Body of pancreas (tissue), 4 donors: Measurements from ENCODE around the gene KCNQ5. TPM values are rescaled to one million over a fixed set of nuclear protein-coding genes. Genes with fewer than 3 reads are reported as not detected.

Source experiments
- ATAC-seq: fragments of 150-250 bp; one replicate; pipeline ENCODE4 v1.9.1; 2016
- DNase-seq, 4 donors: peaks; one replicate each; pipeline ENCODE4 v3.0.0-alpha.2; 2019
- H3K27ac ChIP-seq, 4 donors: fragments of 200-600 bp; sonication (generic); 1 replicate in 3 of 4; 2 replicates in 1 of 4; pipeline versions ENCODE4 v1.5.1 to v1.6.1; 2016 to 2019; ENCODE audit warnings: mild to moderate bottlenecking in 1 of 4, mixed read lengths in 1 of 4, moderate library complexity in 1 of 4
- H3K27me3 ChIP-seq, 2 donors: fragments of 200-600 bp; sonication (generic); one replicate each; pipeline ENCODE4 v1.6.0; 2016; ENCODE audit warnings: mild to moderate bottlenecking in 1 of 2
- H3K36me3 ChIP-seq, 2 donors: fragments of 200-600 bp; sonication (generic); replicated peaks in 1 of 2; 2 replicates each; pipeline ENCODE4 v1.5.1; 2016; ENCODE audit warnings: low read depth in 2 of 2; ENCODE audit not compliant: insufficient read depth in 1 of 2
- H3K4me1 ChIP-seq: fragments of 200-600 bp; sonication (generic); one replicate; pipeline ENCODE4 v1.6.0; 2016
- H3K4me3 ChIP-seq, 2 donors: fragments of 200-600 bp; sonication (generic); 1 replicate in 1 of 2; 2 replicates in 1 of 2; pipeline ENCODE4 v1.5.1; 2016 to 2019
- H3K9me3 ChIP-seq, 3 donors: fragments of 200-600 bp; sonication (generic); 1 replicate in 2 of 3; 2 replicates in 1 of 3; pipeline ENCODE4 v1.5.1; 2016
- CTCF ChIP-seq, 7 experiments: fragments of 450-650 bp in 4 of 7; fragments of 200-600 bp in 3 of 7; sonication (generic) in 3 of 7; IDR thresholded peaks; one replicate each; pipeline ENCODE4 v1.5.1; 2016 to 2019; ENCODE audit warnings: antibody characterized with exemption in 7 of 7
- POLR2A ChIP-seq, 3 donors: fragments of 450-650 bp; IDR thresholded peaks; one replicate each; pipeline ENCODE4 v1.6.1; 2016; ENCODE audit warnings: antibody characterized with exemption in 3 of 3, mild to moderate bottlenecking in 2 of 3
- WGBS, 2 donors: methylation state at CpG; one replicate each; pipeline ENCODE4 v1.1.5; 2017; 5-methylcytosine and 5-hydroxymethylcytosine counted together
- intact Hi-C: fragments of 100-400 bp; cut with DNase I; formaldehyde crosslinking; loops from one replicate; pipeline ENCODE4 v1.15.1; 2023
- total RNA-seq, 2 donors: library from RNA; depleted of rRNA; stranded (reverse); fragments of >200 nt; gene quantifications; one replicate each; pipeline ENCODE4 v1.1.0, GENCODE V29; 2016

Gene KCNQ5
- total RNA-seq, 2 donors from 2014 or later: 1.0 to 1.6 TPM

DNA sequence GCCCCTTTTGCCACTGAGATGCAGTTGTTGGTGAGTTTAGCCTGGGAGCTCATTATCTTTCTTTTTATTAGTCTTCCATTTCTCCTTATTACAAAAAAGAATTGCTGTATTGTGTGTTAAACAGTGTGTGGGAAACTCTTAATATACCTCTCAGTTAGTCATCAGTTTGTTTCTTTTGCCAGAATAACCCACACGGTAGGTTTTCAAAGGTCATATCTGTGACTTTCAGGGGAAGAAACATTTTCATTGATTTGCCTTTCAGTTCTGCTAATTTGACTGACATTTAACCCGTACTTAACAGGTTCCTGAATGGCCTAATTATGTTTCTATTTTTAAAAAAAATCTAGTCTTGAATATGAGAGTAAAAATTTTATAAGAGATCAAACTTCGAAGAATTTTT lies 458.1 kb downstream of the KCNQ5 start:
- Histone ChIP-seq H3K36me3 (no peaks in the 10 kb centered on the region), H3K9me3 (no peaks in the 10 kb centered on the region), H3K27me3 (no peaks in the 10 kb centered on the region), H3K4me1 (no peaks in the 10 kb centered on the region), H3K27ac (no peak overlapping the region), H3K4me3 (no peak overlapping the region)
- 28 to 30% methylated on average over 3 of the region's 3 CpGs for WGBS, 2 donors
- intact Hi-C loops: no loop called here
- no peak for ATAC-seq
- no peak for DNase-seq
- TF ChIP-seq CTCF (IDR thresholded peaks at IDR 0.05) (no peak), POLR2A (IDR thresholded peaks at IDR 0.05) (no peak)

DNA sequence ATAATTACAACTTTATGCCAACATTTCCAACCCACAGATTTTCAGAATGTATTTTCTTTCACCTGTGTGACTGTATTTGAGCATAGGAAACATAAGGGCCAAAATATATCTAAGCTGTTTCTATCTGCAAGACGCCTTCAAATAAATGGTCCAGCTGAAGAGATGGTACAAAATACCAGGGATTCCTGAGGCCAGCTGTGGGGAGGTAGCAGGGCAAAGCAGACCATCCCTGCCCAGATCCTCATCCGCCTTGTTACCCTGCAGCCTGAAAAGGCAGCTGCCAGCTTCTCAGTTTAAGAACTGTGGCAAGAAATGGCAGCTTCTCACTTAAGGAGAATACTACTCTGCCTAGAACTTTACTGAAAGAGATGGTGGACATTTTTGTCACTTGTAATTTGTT lies 460.1 kb downstream of the KCNQ5 start:
- Histone ChIP-seq H3K27me3 (no peaks in the 10 kb centered on the region), H3K9me3 (no peaks in the 10 kb centered on the region), H3K4me3 (no peak overlapping the region), H3K36me3 (no peaks in the 10 kb centered on the region), H3K4me1 (no peaks in the 10 kb centered on the region), H3K27ac (no peak overlapping the region)
- intact Hi-C loops: no loop called here
- 59 to 66% methylated on average over 2 of the region's 2 CpGs for WGBS, 2 donors
- TF ChIP-seq CTCF (IDR thresholded peaks at IDR 0.05) (no peak), POLR2A (IDR thresholded peaks at IDR 0.05) (no peak)
- no peak for ATAC-seq
- no peak for DNase-seq

GRCh38 chr6:73083886-73084285 lies 462.0 kb downstream of the KCNQ5 start:
- ATAC-seq (no peak), DNase-seq (no peak)
- TF ChIP-seq CTCF (IDR thresholded peaks at IDR 0.05) (no peak), POLR2A (IDR thresholded peaks at IDR 0.05) (no peak)
- WGBS, 2 donors: 55 to 62% methylated on average over 3 of the region's 3 CpGs
- intact Hi-C loops: no loop called here
- H3K27me3 ChIP-seq: no peaks in the 10 kb centered on the region
- no peak overlapping the region for H3K27ac ChIP-seq
- H3K4me3 ChIP-seq: no peak overlapping the region
- H3K9me3 ChIP-seq: no peaks in the 10 kb centered on the region
- no peaks in the 10 kb centered on the region for H3K4me1 ChIP-seq
- no peaks in the 10 kb centered on the region for H3K36me3 ChIP-seq

GRCh38 chr6:73085443-73085871 lies 463.6 kb downstream of the KCNQ5 start:
- Histone ChIP-seq H3K4me3 (no peak overlapping the region), H3K36me3 (no peaks in the 10 kb centered on the region), H3K27me3 (no peaks in the 10 kb centered on the region), H3K27ac (no peak overlapping the region), H3K9me3 (no peaks in the 10 kb centered on the region), H3K4me1 (no peaks in the 10 kb centered on the region)
- TF ChIP-seq POLR2A (IDR thresholded peaks at IDR 0.05) (no peak), CTCF (IDR thresholded peaks at IDR 0.05) (no peak)
- ATAC-seq: no peak
- 36 to 43% methylated on average over 4 of the region's 4 CpGs for WGBS, 2 donors
- intact Hi-C loops: no loop called here
- no peak for DNase-seq

DNA sequence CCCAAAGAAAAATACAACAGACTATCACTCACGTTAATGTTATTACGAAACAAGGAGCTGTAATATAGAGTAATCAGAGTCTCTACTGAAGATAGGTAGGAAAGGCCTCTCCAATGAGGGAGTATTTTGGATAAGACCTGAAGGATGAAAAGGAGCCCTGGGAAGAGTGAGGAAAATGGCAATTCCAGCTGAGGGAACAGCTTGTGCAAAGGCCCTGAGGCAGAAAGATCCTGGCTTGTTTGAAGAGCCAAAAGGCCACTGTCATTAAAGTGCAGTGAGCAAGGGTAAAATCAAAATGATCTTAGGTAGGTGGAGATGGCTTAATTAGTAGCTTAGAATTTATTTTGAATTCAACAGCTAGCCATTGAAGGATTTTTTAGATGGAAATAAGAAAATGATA lies 464.9 kb downstream of the KCNQ5 start:
- no peaks in the 10 kb centered on the region for H3K4me1 ChIP-seq
- intact Hi-C loops: no loop called here
- no peaks in the 10 kb centered on the region for H3K27me3 ChIP-seq
- no peaks in the 10 kb centered on the region for H3K9me3 ChIP-seq
- no peak overlapping the region for H3K4me3 ChIP-seq
- no peak overlapping the region for H3K27ac ChIP-seq
- no peaks in the 10 kb centered on the region for H3K36me3 ChIP-seq
- no peak for TF ChIP-seq POLR2A (IDR thresholded peaks at IDR 0.05)
- no peak for TF ChIP-seq CTCF (IDR thresholded peaks at IDR 0.05)
- 82 to 90% methylated on average over 2 of the region's 2 CpGs for WGBS, 2 donors
- ATAC-seq: no peak
- DNase-seq: no peak
